SIG-M5 treated with dmso at 0.1 percent for 504 hours (cell line): ENCODE data around the gene TPST1.
A peak's percentile ranks its signal among the peaks of the same experiment; 100 is the strongest.
"Not testable (repeated sequence)": the region's sequence is repeated elsewhere in the genome, so short reads cannot be mapped to it uniquely, and the experiment has no call there.

ENCODE experiments used
- DNase-seq: peaks from one replicate; lab custom pipeline; 2025; ENCODE audit not compliant: unreplicated experiment; lab: John Stamatoyannopoulos, UW

TPST1 gene

DNA sequence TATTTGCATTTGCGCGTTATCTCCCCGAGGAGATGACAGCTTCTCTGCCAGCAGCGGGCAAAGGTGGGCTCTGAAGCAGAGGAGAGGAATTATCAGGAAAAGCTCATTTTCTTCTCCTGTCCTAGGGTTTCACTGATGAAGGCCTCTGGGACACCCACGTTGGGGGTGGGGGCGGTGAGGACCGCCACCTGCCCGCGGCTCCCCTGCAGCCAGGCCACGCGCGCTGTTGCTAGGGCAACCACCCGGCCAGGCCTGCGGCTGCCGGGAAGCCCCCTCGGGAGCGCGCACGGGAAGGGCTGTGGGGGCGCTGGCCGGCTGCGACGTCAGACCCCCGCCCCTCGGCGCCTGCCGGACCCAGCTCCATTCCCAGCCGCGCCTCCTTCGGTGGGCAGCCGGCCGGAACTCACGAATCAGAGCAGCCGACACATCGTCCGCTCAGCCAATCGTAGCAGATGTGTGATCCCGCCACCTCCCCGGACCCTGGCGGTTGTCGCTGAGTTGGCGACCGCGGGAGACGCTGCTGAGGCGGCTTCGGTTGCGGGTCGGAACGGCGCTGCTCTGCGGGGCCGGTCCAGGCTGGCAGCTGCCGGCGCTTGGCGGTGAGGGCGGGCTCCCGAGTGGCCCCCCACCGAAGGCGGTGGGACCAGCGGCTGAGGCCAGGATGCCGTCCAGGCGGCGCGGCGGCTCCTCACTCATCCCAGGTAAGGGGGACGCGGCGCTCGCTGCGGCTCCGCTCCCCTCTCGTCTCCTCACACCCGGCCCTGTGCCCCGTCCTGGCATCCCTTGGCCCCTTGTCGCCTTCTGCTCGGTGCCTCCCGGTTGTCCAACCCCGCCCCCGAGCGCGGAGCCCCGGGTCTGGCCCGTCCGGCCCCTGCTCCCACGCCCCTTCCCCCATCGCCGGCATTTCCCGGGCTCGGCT is at the start of gene TPST1:
Gene TPST1, plus strand, starts transcription at position 513 of the 919 bp plus-strand sequence. CDS start 35,092 bp downstream, outside the sequence.
- peak; percentile 59 for DNase-seq

DNA sequence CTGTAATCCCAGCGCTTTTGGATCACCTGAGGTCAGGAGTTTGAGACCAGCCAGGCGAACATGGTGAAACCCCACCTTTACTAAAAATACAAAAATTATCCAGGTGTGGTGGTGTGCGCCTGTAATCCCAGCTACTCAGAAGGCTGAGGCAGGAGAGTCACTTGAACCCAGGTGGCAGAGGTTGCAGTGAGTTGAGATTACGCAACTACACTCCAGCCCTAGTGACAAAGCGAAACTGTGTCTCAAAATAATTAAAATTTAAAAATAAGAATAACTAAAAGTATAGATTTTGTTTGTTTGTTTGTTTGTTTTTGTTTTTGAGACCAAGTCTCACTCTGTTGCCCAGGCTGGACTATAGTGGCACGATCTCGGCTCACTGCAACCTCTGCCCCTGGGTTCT is 49.1 kb upstream of the TPST1 start:
- not testable (repeated sequence) for DNase-seq

DNA sequence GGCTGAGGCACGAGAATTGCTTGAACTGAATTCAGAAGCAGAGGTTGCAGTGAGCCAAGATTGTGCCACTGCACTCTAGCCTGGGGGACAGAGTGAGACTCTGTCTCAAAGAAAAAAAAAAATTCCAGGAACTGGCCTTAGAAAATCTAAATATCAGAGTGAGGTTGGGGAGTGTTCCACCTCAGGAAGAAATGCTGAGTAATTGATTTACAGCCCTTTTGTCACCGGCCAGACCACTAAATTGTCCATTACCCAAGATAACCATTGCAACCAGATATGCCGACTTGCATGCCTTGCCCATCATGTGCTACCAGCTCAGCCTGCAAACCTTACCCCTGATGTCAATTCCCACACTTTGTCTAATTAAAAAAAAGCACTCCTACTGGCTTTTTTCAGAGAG is 48.1 kb upstream of the TPST1 start:
- DNase-seq: no peak

- no peak for DNase-seq
Measured at GRCh38 chr7:66162622-66163021, 42.5 kb upstream of the TPST1 start.

- no peak for DNase-seq
Measured at GRCh38 chr7:66163186-66163610, 41.9 kb upstream of the TPST1 start.

DNA sequence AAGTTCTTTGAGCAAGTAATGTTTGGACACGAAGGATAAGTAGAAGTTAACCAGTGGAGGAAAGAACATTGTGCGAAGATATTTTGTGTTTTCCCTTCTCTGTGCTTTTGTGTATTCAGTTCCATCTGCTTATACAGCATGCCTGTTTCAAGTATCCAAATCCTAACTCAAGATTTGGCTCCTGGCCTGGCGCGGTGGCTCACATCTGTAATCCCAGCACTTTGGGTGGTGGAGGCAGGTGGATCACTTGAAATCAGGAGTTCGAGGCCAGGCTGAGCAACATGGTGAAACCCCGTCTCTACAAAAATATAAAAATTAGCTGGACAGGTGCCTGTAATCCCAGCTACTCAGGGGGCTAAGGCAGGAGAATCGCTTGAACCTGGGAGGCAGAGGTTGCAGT is 40.8 kb upstream of the TPST1 start:
- DNase-seq: no peak

- DNase-seq: no peak
Measured at GRCh38 chr7:66167773-66168387, 37.3 kb upstream of the TPST1 start.

- no peak for DNase-seq
Measured at GRCh38 chr7:66169616-66170015, 35.5 kb upstream of the TPST1 start.

DNA sequence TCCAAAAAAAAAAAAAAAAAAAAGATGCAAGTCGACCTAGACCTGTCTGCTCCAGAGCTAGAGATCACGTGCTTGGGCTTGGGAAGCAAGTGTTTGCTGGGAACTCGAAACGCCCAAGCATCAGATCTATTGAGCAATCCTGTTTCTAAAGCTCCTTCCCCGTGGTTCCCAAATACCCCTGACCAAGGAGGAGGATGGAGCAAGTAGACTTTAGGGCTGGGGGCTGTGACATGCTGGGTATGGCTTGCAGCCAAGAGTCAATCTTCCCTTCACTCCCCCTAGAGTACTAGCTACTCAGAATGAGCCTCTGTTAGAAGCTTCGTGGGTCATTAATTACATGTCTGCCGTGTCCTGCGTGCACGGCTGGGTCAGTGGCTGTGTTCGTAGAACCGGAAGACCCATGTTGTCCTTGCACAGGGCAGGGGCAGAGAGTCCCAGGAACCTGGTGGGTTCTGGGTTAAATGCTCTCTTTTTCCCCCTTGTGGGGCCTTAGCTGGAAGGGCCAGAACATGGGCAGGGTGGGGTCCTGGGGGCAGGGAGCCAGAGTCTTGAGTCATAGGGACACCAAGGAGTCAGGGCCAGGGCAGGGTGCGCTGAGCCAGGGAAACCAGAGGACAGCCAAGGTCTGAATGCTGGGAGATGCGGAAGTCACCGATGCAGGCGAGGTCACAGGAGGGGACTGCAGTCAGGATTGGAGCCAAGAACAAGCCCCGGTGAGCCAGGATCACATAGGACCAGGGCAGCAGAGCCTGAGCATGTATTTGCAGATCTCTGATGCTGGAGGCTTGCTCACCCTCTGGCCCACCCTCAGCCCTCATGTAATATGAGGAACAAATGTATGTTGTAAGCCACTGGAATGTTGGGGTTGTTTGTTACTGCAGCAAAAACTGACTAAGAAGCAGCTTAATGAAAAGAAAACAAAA is 34.6 kb upstream of the TPST1 start:
- DNase-seq: no peak

DNA sequence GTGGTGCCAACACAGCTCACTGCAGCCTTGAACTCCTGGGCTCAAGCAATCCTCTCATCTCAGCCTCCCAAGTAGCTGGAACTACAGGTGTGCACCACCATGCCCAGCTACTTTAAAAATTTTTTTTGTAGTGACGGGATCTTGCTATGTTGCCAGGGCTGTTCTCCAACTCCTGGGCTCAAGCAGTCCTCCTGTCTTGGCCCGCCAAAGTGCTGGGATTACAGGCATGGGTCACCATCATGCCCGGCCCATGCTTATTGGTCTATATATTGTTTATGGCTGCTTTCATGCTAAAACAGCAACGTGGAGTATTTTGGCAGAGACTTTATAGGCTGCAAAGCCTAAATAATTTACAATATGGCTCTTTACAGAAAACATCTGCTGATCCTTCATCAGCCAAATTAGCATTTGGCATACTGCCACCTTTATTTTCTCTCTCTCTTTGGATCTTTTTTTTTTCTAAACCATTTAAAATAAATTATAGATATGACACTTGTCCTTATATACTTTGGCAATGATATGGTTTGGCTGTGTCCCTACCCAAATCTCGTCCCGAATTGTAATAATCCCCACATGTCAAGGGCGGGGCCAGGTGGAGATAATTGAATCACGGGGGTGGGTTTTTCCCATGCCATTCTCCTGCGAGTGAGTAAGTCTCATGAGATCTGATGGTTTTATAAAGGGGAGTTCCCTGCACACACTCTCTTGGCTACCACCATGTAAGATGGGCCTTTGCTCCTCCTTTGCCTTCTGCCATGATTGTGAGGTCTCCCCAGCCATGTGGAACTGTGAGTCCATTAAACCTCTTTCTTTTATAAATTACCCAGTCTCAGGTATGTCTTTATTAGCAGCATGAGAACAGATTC is 32.4 kb upstream of the TPST1 start:
- DNase-seq: not testable (repeated sequence)

DNA sequence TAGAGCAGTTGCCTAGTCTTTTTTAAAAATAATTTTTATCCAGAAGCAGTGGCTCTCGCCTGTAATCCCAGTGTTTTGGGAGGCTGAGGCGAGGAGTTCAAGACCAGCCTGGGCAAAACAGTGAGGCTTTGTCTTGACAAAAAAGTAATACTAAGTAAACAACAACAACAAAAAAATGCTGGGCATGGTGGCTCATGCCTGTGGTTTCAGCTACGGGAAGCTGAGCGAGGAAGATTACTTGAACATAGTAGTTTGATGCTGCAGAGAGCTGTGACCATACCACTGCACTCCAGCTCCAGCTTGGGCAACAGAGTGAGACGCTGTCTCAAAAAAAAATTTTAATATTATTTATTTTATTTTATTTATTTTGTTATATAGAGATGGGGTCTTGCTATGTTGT is 31.3 kb upstream of the TPST1 start:
- DNase-seq: no peak

DNA sequence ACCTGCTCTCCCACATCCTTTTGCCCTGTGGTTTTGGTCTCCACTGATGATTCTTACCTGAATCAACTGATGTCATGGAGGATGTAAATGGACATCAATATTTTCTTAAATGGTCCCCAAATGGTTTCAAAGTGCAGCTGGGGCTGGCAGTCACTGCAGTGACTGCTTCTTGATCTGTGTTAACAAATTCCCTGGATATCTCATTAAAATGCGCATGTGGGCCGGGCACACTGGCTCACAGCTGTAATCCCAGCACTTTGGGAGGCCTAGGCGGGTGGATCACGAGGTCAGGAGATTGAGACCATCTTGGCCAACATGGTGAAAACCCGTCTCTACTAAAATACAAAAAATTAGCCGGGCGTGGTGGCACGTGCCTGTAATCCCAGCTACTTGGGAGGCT is 30.1 kb upstream of the TPST1 start:
- DNase-seq: not testable (repeated sequence)

GRCh38 chr7:66176914-66177313 is 28.2 kb upstream of the TPST1 start:
- DNase-seq: no peak

DNA sequence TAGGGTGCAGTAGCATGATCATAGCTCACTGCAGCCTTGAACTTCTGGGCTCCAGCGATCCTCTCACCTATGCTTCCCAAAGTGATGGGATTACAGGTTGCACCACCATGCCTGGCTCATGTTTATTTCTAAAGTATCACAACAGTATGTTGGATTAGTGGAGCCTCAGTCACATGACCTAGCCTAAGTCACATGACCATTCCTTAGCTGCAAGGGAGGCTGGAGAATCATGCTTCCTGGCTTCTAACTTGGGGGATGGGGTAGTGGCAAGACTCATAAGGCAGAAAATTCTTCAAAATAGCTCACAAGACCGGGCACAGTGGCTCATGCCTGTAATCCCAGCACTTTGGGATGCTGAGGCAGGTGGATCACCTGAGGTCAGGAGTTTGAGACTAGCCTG is 26.9 kb upstream of the TPST1 start:
- no peak for DNase-seq

DNA sequence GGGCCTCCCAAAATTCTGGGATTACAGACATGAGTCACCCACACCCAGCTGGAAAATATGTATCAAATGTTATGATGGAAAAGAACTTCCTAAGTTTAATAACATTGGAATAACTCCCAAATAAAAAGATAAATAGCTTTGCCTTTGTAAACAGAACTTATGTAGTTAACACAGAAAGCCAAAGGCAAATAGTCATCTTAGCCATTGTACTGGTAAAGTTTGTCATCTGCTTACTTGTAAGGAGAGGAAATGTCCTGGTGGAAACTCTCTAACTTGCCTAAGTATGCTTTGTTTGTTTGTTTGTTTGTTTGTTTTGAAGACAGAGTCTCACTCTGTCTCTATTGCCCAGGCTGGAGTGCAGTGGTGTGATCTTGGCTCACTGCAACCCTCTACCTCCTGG is 23.8 kb upstream of the TPST1 start:
- no peak for DNase-seq

- DNase-seq: no peak
Measured at GRCh38 chr7:66181845-66182244, 23.3 kb upstream of the TPST1 start.

DNA sequence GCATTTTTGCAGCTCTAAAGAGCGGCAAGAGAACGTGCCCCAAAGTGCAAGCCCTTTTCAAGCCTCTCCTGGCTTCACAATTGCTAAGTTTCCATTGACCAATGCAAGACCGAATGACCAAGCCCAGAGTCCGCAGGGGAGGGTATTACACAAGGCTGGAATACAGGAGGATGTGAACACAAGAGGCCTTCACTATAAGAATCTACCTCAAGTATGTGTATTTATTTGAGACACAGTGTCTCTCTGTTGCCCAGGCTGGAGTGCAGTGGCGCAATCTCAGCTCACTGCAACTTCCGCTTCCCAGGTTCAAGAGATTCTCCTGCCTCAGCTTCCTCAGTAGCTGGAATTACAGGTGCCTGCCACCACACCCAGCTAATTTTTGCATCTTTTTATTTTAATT is 22.2 kb upstream of the TPST1 start:
- DNase-seq: no peak

DNA sequence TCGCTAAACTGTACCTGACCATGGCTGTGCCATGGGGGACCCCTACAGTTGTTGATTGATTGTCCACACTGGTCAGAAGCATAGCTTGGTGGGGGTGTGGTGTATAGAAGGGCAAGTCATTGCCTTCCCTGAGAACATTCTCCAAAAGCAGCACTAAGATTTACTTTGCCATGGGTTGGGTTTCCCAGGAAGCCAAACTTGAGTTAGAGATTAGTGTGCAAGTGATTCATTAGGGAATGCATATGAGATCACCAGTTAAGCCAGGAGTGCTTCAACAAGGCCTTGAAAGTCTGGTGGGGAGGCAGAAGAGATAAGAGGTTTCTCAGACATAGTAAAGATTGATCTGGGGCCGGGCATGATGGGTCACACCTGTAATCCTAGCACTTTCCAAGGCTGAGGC is 21.4 kb upstream of the TPST1 start:
- DNase-seq: no peak

DNA sequence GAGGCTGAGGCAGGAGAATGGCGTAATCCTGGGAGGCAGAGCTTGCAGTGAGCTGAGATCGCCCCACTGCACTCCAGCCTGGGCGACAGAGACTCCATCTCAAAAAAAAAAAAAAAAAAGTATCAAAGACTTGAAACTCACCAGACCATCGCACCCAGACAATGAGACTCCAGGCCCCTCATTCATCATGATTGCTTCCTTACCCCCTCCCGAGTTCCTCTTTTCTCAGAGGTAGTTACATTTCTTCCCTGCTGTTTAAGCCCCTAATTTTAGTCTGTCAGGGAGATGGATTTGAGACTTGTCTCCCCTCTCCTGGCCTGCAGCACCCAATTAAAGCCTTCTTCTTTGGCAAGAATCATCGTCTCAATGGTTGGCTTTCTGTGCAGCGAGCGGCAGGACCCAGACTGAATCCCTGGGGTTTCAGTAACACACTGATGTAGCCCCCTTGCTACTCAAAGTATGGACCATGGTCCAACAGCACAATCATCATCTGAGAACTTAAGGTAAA is 19.4 kb upstream of the TPST1 start:
- no peak for DNase-seq

DNA sequence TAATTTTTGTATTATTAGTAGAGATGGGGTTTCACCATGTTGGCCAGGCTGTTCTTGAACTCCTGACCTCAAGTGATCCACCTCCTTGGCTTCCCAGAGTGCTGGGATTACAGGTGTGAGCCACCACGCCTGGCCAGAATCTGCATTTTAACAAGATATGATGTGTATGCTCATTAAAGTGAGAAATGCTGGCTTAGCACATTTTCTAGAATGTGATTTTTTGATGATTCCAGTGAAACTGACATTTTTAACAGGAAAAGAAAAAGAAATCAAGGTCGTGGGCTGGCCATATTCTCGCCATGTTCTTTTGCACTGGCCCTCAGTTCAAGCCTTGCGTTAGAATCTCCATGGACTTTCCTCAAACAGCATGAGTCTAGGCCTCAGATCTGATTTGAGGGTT is 18.1 kb upstream of the TPST1 start:
- no peak for DNase-seq
